UCSD-AML1 (cell line): ENCODE measurements around the gene FILIP1L.
"Not testable (repeated sequence)": the region's sequence is repeated elsewhere in the genome, so short reads cannot be mapped to it uniquely, and the experiment has no call there.

Experiments used
- DNase-seq: peaks from one replicate; lab custom pipeline; 2025; ENCODE audit not compliant: unreplicated experiment; lab: John Stamatoyannopoulos, UW

Gene FILIP1L

GRCh38 chr3:99851955-99852354 is 262.3 kb downstream of the FILIP1L start:
- no peak for DNase-seq

- peak; percentile 16 for DNase-seq
Observed at GRCh38 chr3:99850608-99851007, 263.7 kb downstream of the FILIP1L start.

GRCh38 chr3:99848433-99848832 is 265.9 kb downstream of the FILIP1L start:
- no peak for DNase-seq

- no peak for DNase-seq
Observed at GRCh38 chr3:99846477-99847160, 267.7 kb downstream of the FILIP1L start.

- no peak for DNase-seq
Observed at GRCh38 chr3:99845999-99846398, 268.3 kb downstream of the FILIP1L start.

- no peak for DNase-seq
Observed at GRCh38 chr3:99845331-99845730, 269.0 kb downstream of the FILIP1L start.

GRCh38 chr3:99843590-99844258 is 270.6 kb downstream of the FILIP1L start:
- no peak for DNase-seq

GRCh38 chr3:99842826-99843589 is 271.3 kb downstream of the FILIP1L start:
- no peak for DNase-seq

GRCh38 chr3:99841949-99842348 is 272.4 kb downstream of the FILIP1L start:
- DNase-seq = not testable (repeated sequence)

- DNase-seq = no peak
Observed at GRCh38 chr3:99839613-99840012, 274.7 kb downstream of the FILIP1L start.

GRCh38 chr3:99838755-99839154 is 275.5 kb downstream of the FILIP1L start:
- no peak for DNase-seq

GRCh38 chr3:99837715-99838114 is 276.6 kb downstream of the FILIP1L start:
- no peak for DNase-seq

- DNase-seq = no peak
Observed at GRCh38 chr3:99836681-99837080, 277.6 kb downstream of the FILIP1L start.

GRCh38 chr3:99834211-99834957 is 279.9 kb downstream of the FILIP1L start:
- DNase-seq = no peak

- no peak for DNase-seq
Observed at GRCh38 chr3:99833617-99834205, 280.6 kb downstream of the FILIP1L start.

- DNase-seq = no peak
Observed at GRCh38 chr3:99829844-99830243, 284.5 kb downstream of the FILIP1L start.

GRCh38 chr3:99825004-99825640 is 289.2 kb downstream of the FILIP1L start:
- no peak for DNase-seq

GRCh38 chr3:99823723-99824711 is 290.3 kb downstream of the FILIP1L start:
- no peak for DNase-seq

GRCh38 chr3:99818818-99819217 is 295.5 kb downstream of the FILIP1L start:
- no peak for DNase-seq
